Measurements from ENCODE around the gene ITGA5.

Gene ITGA5

DNA sequence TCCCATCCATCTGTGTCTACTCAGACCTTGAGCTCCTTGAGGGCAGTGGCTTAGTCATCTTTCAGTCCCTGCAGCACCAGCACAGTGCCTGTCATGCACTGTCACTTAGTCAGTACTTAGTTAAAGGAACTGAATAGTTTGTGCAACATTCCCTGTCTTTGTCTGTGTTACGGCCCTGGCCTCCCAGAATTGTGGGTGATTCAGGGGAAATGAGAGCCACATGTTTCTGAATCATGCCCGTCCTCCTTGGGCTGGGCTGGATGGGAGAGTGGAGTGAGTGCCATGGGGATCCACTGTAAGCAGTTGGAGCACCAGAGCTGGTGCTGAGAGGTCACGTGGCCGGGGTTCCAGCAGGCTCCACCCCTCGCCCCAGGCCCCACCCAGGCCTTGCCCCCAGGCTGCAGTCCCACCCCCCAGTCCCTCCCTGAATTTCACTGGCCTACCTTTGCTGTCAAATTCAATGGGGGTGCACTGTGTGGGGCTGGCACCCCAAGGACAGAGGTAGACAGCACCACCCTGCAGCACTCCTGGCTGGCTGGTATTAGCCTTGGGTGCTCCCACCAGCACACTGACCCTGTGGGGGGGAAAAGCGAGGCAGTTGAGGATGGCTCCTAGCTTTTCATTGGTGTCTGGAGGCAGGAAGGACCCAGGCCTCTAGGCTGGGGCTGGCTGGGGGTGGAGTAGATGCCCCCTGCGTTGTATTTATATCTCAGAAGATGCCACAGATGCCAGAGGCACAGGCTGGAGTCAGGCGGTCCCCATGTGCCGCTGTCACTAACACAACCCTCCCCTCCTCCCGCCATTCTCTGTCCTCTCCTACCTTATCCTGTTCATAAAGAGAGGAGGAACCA lies 7.5 kb downstream of the ITGA5 start:
- no peak for FAIRE-seq
- TF ChIP-seq CTCF (IDR thresholded peaks at IDR 0.05; ENCODE audit: insufficient read depth, missing control alignments) = no peak
- DNase-seq (ENCODE audit: insufficient read length, low spot score) = no peak

DNA sequence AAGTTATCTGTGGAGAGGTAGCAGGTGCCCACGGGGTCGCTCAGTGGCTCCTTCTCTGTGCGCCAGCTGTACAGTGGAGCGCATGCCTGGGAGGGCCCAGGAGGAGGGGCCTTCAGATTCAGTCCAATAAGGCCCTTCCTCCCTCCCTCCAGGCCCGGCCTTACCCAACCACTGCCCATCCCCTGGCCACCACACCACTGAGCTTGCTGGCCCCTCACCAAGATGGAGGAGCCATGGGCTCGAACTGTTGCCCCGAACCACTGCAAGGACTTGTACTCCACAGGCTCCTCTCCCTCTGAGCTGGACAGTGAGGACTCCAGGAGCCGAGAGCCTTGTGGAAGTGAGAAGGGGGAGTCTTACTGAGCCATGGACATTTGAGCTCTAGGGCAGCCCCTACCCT lies 9.8 kb downstream of the ITGA5 start:
- DNase-seq (ENCODE audit: insufficient read length, low spot score) (no peak), FAIRE-seq (no peak)
- no peak for TF ChIP-seq CTCF (IDR thresholded peaks at IDR 0.05; ENCODE audit: insufficient read depth, missing control alignments)

GRCh38 chr12:54407183-54407905 lies 11.7 kb downstream of the ITGA5 start:
- no peak for TF ChIP-seq CTCF (IDR thresholded peaks at IDR 0.05; ENCODE audit: insufficient read depth, missing control alignments)
- DNase-seq (ENCODE audit: insufficient read length, low spot score) (no peak), FAIRE-seq (no peak)

DNA sequence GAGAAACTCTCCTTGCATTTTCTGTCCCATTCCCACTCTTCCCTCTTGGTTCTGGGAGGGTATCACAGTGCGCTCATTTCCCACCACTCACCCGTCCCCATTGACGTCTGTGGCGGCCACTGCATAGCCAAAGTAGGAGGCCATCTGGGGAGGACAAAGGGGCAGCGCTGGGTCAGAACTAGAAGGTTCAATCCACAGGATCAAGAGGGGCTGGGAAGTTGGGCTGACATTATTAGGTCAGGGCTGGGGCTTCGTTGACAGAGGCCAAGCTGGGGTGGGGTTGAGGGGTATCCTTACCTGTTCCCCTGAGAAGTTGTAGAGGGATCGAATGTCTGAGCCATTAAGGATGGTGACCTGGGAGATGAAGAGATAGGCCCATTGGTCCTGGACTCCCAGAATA lies 13.5 kb downstream of the ITGA5 start:
- FAIRE-seq (no peak), DNase-seq (ENCODE audit: insufficient read length, low spot score) (no peak)
- no peak for TF ChIP-seq CTCF (IDR thresholded peaks at IDR 0.05; ENCODE audit: insufficient read depth, missing control alignments)

DNA sequence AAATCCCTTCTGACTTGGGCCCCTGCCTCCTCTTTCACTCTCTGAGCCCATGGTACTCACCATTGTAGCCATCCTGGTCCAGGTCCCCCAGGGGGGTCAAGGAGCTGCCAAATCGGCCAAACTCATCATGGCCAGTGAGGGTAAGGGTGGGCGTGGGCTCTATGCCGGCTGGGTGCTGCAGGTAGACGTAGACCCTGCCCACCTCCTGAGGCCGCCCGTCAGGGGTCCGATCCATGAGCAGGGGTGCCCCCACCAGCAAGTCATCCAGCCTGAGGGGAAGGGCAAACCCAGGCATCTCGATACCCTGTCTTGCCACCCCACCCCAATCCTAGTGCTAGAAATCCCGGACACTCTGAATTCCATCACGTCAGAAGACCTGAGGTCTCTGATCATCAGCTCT lies 14.0 kb downstream of the ITGA5 start:
- FAIRE-seq (no peak), DNase-seq (ENCODE audit: insufficient read length, low spot score) (no peak)
- no peak for TF ChIP-seq CTCF (IDR thresholded peaks at IDR 0.05; ENCODE audit: insufficient read depth, missing control alignments)

- TF ChIP-seq CTCF (IDR thresholded peaks at IDR 0.05; ENCODE audit: insufficient read depth, missing control alignments) = peak; percentile 86
- DNase-seq (ENCODE audit: insufficient read length, low spot score) (no peak), FAIRE-seq (no peak)
Observed at GRCh38 chr12:54404061-54405004, 14.7 kb downstream of the ITGA5 start.

Measured in D721Med (cell line).